MM.1S (cell line): Measurements from ENCODE around the gene BOK.

Experiments used
- EZH2 ChIP-seq: fragments of 300-600 bp; sonication (generic); optimal IDR thresholded peaks from 2 replicates; pipeline ENCODE3; 2017; ENCODE audit warnings: low read depth, mild to moderate bottlenecking, antibody characterized with exemption, low read length, mixed read lengths
- EZH2phosphoT487 ChIP-seq: fragments of 300-600 bp; sonication (generic); IDR thresholded peaks from 2 replicates; pipeline ENCODE4 v1.6.1; 2018; ENCODE audit warnings: antibody characterized with exemption, low read length
- TF ChIP-seq, protein P1 (sequence below): fragments of 300-600 bp; sonication (generic); IDR thresholded peaks from 2 replicates; pipeline ENCODE4 v1.5.1; 2016; ENCODE audit warnings: antibody characterized with exemption, low read length, mixed read lengths

DNA sequence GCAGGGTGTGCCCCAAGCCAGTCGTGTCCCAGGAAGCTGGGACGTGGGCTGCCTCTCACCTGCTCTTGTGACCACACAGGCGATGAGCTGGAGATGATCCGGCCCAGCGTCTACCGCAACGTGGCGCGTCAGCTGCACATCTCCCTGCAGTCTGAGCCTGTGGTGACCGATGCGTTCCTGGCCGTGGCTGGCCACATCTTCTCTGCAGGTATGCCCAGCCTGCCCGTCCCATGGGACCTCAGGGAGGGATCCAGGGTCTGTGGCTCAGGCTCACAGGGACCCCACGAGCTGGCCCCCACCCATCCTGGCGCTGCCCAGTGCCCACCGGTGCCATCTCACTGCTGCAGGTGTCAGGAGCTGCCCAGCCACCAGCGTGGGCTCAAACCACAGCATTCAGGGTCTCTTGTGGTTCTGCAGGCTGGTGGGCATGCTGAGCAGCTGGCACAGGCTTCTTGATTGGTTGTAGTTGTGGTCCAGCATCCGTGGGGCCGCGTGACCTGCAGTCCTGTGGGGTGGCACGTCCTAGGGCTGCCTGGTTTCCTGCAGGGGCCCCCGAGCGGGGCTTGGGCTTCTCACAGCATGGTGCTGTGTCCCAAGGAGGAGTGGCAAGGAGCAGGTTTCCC lies 3.8 kb downstream of the BOK start:
- TF ChIP-seq, protein P1, sequence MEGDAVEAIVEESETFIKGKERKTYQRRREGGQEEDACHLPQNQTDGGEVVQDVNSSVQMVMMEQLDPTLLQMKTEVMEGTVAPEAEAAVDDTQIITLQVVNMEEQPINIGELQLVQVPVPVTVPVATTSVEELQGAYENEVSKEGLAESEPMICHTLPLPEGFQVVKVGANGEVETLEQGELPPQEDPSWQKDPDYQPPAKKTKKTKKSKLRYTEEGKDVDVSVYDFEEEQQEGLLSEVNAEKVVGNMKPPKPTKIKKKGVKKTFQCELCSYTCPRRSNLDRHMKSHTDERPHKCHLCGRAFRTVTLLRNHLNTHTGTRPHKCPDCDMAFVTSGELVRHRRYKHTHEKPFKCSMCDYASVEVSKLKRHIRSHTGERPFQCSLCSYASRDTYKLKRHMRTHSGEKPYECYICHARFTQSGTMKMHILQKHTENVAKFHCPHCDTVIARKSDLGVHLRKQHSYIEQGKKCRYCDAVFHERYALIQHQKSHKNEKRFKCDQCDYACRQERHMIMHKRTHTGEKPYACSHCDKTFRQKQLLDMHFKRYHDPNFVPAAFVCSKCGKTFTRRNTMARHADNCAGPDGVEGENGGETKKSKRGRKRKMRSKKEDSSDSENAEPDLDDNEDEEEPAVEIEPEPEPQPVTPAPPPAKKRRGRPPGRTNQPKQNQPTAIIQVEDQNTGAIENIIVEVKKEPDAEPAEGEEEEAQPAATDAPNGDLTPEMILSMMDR = no peak
- TF ChIP-seq EZH2 = no peak
- TF ChIP-seq EZH2phosphoT487 = no peak
